ENCODE data around the gene CXXC5.
A peak's percentile ranks its signal among the peaks of the same experiment; 100 is the strongest.

Gene CXXC5

GRCh38 chr5:139635191-139635590 is 13.0 kb upstream of the CXXC5 start:
- H3K4me1 Mint-ChIP-seq (ENCODE audit: low read depth): peaks cover 36% of the 10 kb centered on the region

GRCh38 chr5:139635606-139636206 is 12.4 kb upstream of the CXXC5 start:
- H3K4me1 Mint-ChIP-seq (ENCODE audit: low read depth): peaks cover 36% of the 10 kb centered on the region
- no peaks in the 10 kb centered on the region for H3K9me3 Mint-ChIP-seq
- H3K27ac Mint-ChIP-seq: peak overlapping the region; percentile 88
- H3K4me3 Mint-ChIP-seq: peak overlapping the region; percentile 59
- peaks cover 7% of the 10 kb centered on the region for H3K36me3 Mint-ChIP-seq (ENCODE audit: low read depth)
- H3K27me3 Mint-ChIP-seq (ENCODE audit: low read depth): no peaks in the 10 kb centered on the region

More at GRCh38 chr5:139635191-139635590, 13.0 kb upstream of the CXXC5 start:
- H3K36me3 Mint-ChIP-seq (ENCODE audit: low read depth): peaks cover 7% of the 10 kb centered on the region
- peak overlapping the region; percentile 30 for H3K4me3 Mint-ChIP-seq
- peak overlapping the region; percentile 88 for H3K27ac Mint-ChIP-seq
- no peaks in the 10 kb centered on the region for H3K9me3 Mint-ChIP-seq
- H3K27me3 Mint-ChIP-seq (ENCODE audit: low read depth): no peaks in the 10 kb centered on the region

GRCh38 chr5:139636207-139636792 is 11.8 kb upstream of the CXXC5 start:
- Mint-ChIP-seq H3K36me3 (ENCODE audit: low read depth) (peaks cover 7% of the 10 kb centered on the region), H3K9me3 (no peaks in the 10 kb centered on the region), H3K27ac (peak overlapping the region; percentile 88), H3K4me3 (peak overlapping the region; percentile 59), H3K4me1 (ENCODE audit: low read depth) (peaks cover 36% of the 10 kb centered on the region), H3K27me3 (ENCODE audit: low read depth) (no peaks in the 10 kb centered on the region)

- peak overlapping the region; percentile 17 for H3K4me3 Mint-ChIP-seq
- peaks cover 7% of the 10 kb centered on the region for H3K36me3 Mint-ChIP-seq (ENCODE audit: low read depth)
- no peaks in the 10 kb centered on the region for H3K27me3 Mint-ChIP-seq (ENCODE audit: low read depth)
- H3K27ac Mint-ChIP-seq: peak overlapping the region; percentile 88
- no peaks in the 10 kb centered on the region for H3K9me3 Mint-ChIP-seq
- H3K4me1 Mint-ChIP-seq (ENCODE audit: low read depth): peaks cover 36% of the 10 kb centered on the region
These were observed 11.2 kb upstream of the CXXC5 start for GRCh38 chr5:139636975-139637408.

- Mint-ChIP-seq H3K4me1 (ENCODE audit: low read depth) (peaks cover 36% of the 10 kb centered on the region), H3K36me3 (ENCODE audit: low read depth) (peaks cover 7% of the 10 kb centered on the region), H3K27ac (no peak overlapping the region), H3K9me3 (no peaks in the 10 kb centered on the region), H3K27me3 (ENCODE audit: low read depth) (no peaks in the 10 kb centered on the region), H3K4me3 (no peak overlapping the region)
These were observed 10.6 kb upstream of the CXXC5 start for GRCh38 chr5:139637438-139638089.

- H3K36me3 Mint-ChIP-seq (ENCODE audit: low read depth): peaks cover 7% of the 10 kb centered on the region
- no peaks in the 10 kb centered on the region for H3K27me3 Mint-ChIP-seq (ENCODE audit: low read depth)
- H3K4me3 Mint-ChIP-seq: no peak overlapping the region
- no peak overlapping the region for H3K27ac Mint-ChIP-seq
- no peaks in the 10 kb centered on the region for H3K9me3 Mint-ChIP-seq
- peaks cover 35% of the 10 kb centered on the region for H3K4me1 Mint-ChIP-seq (ENCODE audit: low read depth)
These were observed 9.9 kb upstream of the CXXC5 start for GRCh38 chr5:139638090-139638735.

GRCh38 chr5:139638736-139639618 is 9.2 kb upstream of the CXXC5 start:
- H3K27ac Mint-ChIP-seq: no peak overlapping the region
- peaks cover 7% of the 10 kb centered on the region for H3K36me3 Mint-ChIP-seq (ENCODE audit: low read depth)
- no peaks in the 10 kb centered on the region for H3K27me3 Mint-ChIP-seq (ENCODE audit: low read depth)
- no peak overlapping the region for H3K4me3 Mint-ChIP-seq
- no peaks in the 10 kb centered on the region for H3K9me3 Mint-ChIP-seq
- peaks cover 33% of the 10 kb centered on the region for H3K4me1 Mint-ChIP-seq (ENCODE audit: low read depth)

- Mint-ChIP-seq H3K27me3 (ENCODE audit: low read depth) (peaks cover under 1% of the 10 kb centered on the region), H3K36me3 (ENCODE audit: low read depth) (peaks cover 7% of the 10 kb centered on the region), H3K27ac (no peak overlapping the region), H3K4me1 (ENCODE audit: low read depth) (peaks cover 32% of the 10 kb centered on the region), H3K4me3 (no peak overlapping the region), H3K9me3 (no peaks in the 10 kb centered on the region)
These were observed 8.3 kb upstream of the CXXC5 start for GRCh38 chr5:139639619-139640380.

- Mint-ChIP-seq H3K27me3 (ENCODE audit: low read depth) (peaks cover 7% of the 10 kb centered on the region), H3K27ac (no peak overlapping the region), H3K4me1 (ENCODE audit: low read depth) (peaks cover 25% of the 10 kb centered on the region), H3K9me3 (no peaks in the 10 kb centered on the region), H3K36me3 (ENCODE audit: low read depth) (peaks cover 7% of the 10 kb centered on the region), H3K4me3 (no peak overlapping the region)
These were observed 7.6 kb upstream of the CXXC5 start for GRCh38 chr5:139640421-139641115.

GRCh38 chr5:139641116-139642080 is 6.8 kb upstream of the CXXC5 start:
- H3K4me1 Mint-ChIP-seq (ENCODE audit: low read depth): peaks cover 17% of the 10 kb centered on the region
- peaks cover 15% of the 10 kb centered on the region for H3K27me3 Mint-ChIP-seq (ENCODE audit: low read depth)
- no peak overlapping the region for H3K4me3 Mint-ChIP-seq
- no peaks in the 10 kb centered on the region for H3K9me3 Mint-ChIP-seq
- H3K27ac Mint-ChIP-seq: no peak overlapping the region
- peaks cover 7% of the 10 kb centered on the region for H3K36me3 Mint-ChIP-seq (ENCODE audit: low read depth)

GRCh38 chr5:139642213-139642612 is 5.9 kb upstream of the CXXC5 start:
- Mint-ChIP-seq H3K27me3 (ENCODE audit: low read depth) (peaks cover 23% of the 10 kb centered on the region), H3K4me3 (no peak overlapping the region), H3K27ac (no peak overlapping the region), H3K36me3 (ENCODE audit: low read depth) (peaks cover 6% of the 10 kb centered on the region), H3K9me3 (no peaks in the 10 kb centered on the region), H3K4me1 (ENCODE audit: low read depth) (peaks cover 12% of the 10 kb centered on the region)

All from T-helper 1 cell treated with Interleukin-12 subunit alpha and Interleukin-12 subunit beta and Interleukin-4 antibody, amounts not matched to agents 30 μg/mL and 1 μg/mL, for 36 hours (primary cell).